Measurements from ENCODE around the gene ERLIN1. TPM values are rescaled to one million over a fixed set of nuclear protein-coding genes. Genes with fewer than 3 reads are reported as not detected.
"Not testable (repeated sequence)": the region's sequence is repeated elsewhere in the genome, so short reads cannot be mapped to it uniquely, and the experiment has no call there.

Gene ERLIN1
- polyA plus RNA-seq, 3 donors = 10.9 to 22.7 (median 11.2) TPM

DNA sequence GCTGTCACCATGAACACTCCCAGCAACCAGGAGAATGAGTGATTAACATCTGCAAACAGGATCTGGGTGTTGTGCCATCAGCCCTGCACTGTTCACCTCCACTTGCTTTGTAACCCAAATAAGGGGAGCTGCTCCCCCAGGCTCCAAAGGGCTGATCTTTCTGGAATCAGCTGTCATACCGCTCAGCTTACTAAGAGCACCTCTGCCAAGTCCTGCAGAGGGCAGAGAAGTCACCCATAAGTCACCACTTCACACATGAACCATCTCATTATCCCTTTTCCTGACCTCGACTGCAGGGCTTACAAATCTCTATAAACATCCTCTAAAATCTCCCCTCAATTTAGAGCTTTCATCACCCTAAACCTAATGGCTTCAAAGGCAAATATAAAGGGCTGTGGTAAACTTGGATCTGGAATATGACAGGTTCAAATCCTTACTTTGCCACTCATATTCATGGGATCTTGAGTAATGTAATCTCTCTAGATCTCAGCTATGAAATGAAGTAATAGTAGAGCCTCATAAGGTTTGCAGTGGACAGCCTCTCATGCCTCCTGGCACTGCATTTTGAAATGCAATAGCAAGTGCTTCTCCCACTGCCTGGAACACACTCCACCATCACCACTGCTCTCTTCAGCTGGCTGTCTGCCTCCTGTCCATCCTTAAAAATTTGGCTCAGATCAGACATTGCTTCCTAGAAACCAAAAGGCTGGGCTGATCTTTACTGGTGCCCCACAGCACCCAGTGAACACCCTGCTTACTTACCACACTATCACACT is 38.8 kb downstream of the ERLIN1 start:
- WGBS, 3 donors = 26 to 36% (median 28%) methylated on average over 2 of the region's 2 CpGs
- no peak overlapping the region for H3K27ac ChIP-seq (ENCODE audit: low read depth, low read length)

DNA sequence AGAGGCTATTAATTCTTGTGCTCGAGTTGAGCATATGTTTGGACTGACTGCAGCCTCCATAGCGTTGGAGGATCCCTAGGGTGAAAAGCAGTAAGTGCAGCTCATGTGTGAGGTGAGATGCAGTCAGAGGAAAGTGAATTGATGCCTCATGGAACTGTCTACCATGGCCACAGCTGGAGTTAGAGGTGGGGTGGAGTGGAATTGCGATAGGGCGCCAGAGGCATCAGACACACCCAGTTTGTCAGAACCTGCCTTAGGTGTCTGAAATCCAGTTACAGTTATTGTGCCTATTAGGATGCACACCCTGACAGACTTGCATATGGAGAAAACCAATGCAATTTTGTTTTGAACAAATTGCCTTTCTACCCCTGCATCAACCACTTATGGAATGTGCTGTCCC is 39.4 kb downstream of the ERLIN1 start:
- H3K27ac ChIP-seq (ENCODE audit: low read depth, low read length) = no peak overlapping the region
- 80 to 87% (median 84%) methylated on average over 4 of the region's 4 CpGs for whole genome bisulfite sequencing, 3 donors

GRCh38 chr10:100143756-100144155 is 42.1 kb downstream of the ERLIN1 start:
- 95 to 97% (median 95%) methylated on average over 9 of the region's 9 CpGs for WGBS, 3 donors
- no peak overlapping the region for H3K27ac ChIP-seq (ENCODE audit: low read depth, low read length)

- WGBS, 3 donors = 38 to 81% (median 77%) methylated on average over 5 of the region's 5 CpGs
Measured at GRCh38 chr10:100141446-100142087, 44.3 kb downstream of the ERLIN1 start.

GRCh38 chr10:100140070-100140469 is 45.8 kb downstream of the ERLIN1 start:
- 84 to 92% (median 90%) methylated on average over 4 of the region's 4 CpGs for WGBS, 3 donors
- H3K27ac ChIP-seq (ENCODE audit: low read depth, low read length) = no peak overlapping the region

More at GRCh38 chr10:100141446-100142087, 44.3 kb downstream of the ERLIN1 start:
- no peak overlapping the region for H3K27ac ChIP-seq (ENCODE audit: low read depth, low read length)

DNA sequence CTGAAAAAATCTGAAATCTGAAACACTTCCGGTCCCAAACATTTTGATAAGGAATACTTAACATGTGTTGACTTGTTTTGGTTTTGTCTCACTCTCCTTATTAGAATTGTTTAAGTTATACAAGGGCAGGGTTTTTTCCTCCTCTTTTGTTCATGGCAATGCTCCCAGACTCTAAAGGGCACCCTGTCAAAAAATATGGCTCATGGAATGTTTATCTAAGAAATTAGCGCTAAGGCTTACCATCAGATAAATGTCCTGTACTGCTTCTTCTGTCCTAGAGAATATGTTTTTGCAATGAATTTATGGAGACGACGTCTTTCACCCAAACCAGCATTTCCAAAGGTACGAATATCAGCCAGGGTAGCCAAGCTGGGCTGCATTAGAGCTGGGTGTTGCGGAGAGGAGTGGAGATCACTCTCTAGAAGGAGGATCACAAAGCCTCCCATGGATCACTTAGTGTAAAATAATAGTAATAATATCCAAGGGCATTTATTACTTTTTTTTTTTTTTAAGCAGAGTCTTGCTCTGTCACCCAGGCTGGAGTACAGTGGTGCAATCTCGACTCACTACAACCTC is 46.8 kb downstream of the ERLIN1 start:
- no peak overlapping the region for H3K27ac ChIP-seq (ENCODE audit: low read depth, low read length)
- WGBS, 3 donors = 73 to 84% (median 75%) methylated on average over 7 of the region's 7 CpGs

- H3K27ac ChIP-seq (ENCODE audit: low read depth, low read length) = no peak overlapping the region
Measured at GRCh38 chr10:100135486-100135885, 50.3 kb downstream of the ERLIN1 start.

- H3K27ac ChIP-seq (ENCODE audit: low read depth, low read length) = no peak overlapping the region
- WGBS, 3 donors = 89 to 93% (median 92%) methylated on average over 1 of the region's 1 CpG
Measured at GRCh38 chr10:100133801-100134200, 52.0 kb downstream of the ERLIN1 start.

DNA sequence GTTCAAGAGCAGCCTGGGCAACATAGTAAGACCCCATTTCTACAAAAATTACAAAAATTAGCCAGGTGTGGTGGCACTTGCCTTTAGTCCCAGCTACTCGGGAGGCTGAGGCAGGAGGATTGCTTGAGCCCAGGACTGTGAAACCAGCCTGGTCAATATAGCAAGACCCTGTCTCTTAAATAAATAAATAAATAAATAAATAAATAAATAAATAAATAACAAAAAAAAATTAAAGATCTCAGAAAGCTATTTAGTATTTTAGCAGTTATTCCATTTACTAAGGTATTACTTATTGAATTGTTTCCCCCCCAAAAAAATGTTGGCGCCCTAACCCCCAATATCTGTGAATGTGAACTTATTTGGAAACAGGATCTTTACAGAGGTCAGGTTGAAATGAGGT is 53.4 kb downstream of the ERLIN1 start:
- 93 to 95% (median 94%) methylated on average over 2 of the region's 2 CpGs for WGBS, 3 donors
- no peak overlapping the region for H3K27ac ChIP-seq (ENCODE audit: low read depth, low read length)

GRCh38 chr10:100131571-100131970 is 54.3 kb downstream of the ERLIN1 start:
- 79 to 83% (median 80%) methylated on average over 3 of the region's 3 CpGs for WGBS, 3 donors

GRCh38 chr10:100130831-100131230 is 55.0 kb downstream of the ERLIN1 start:
- WGBS, 3 donors = 64 to 70% (median 65%) methylated on average over 7 of the region's 7 CpGs
- no peak overlapping the region for H3K27ac ChIP-seq (ENCODE audit: low read depth, low read length)

More at GRCh38 chr10:100131571-100131970, 54.3 kb downstream of the ERLIN1 start:
- H3K27ac ChIP-seq (ENCODE audit: low read depth, low read length) = no peak overlapping the region

- no peak overlapping the region for H3K27ac ChIP-seq (ENCODE audit: low read depth, low read length)
- 57 to 76% (median 60%) methylated on average over 9 of the region's 9 CpGs for WGBS, 3 donors
Measured at GRCh38 chr10:100129424-100129823, 56.4 kb downstream of the ERLIN1 start.

- 68 to 76% (median 72%) methylated on average over 8 of the region's 8 CpGs for WGBS, 3 donors
- H3K27ac ChIP-seq (ENCODE audit: low read depth, low read length) = no peak overlapping the region
Measured at GRCh38 chr10:100128951-100129350, 56.9 kb downstream of the ERLIN1 start.

- not testable (repeated sequence) for H3K27ac ChIP-seq (ENCODE audit: low read depth, low read length)
- WGBS, 3 donors = 76 to 93% (median 83%) methylated on average over 2 of the region's 2 CpGs
Measured at GRCh38 chr10:100125335-100125734, 60.5 kb downstream of the ERLIN1 start.

GRCh38 chr10:100124097-100124496 is 61.7 kb downstream of the ERLIN1 start:
- H3K27ac ChIP-seq (ENCODE audit: low read depth, low read length) = no peak overlapping the region
- 77 to 86% (median 85%) methylated on average over 4 of the region's 4 CpGs for WGBS, 3 donors

- H3K27ac ChIP-seq (ENCODE audit: low read depth, low read length) = no peak overlapping the region
Measured at GRCh38 chr10:100122780-100123179, 63.0 kb downstream of the ERLIN1 start.

DNA sequence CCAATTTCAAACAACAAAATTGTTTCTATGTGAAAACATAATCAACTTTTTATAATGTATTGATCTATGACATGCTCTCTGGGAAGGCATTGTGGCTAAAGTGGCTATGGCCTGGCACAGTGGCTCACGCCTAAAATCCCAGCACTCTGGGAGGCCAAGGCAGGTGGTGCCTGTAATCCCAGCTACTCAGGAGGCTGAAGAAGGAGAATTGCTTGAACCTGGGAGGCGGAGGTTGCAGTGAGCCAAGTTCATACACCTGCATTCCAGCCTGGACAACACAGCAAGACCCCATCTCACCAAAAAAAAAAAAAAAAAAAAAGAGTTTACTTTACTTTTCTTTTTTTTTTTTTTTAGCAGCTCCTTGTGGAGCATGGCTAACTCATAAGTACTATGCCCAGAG is 65.3 kb downstream of the ERLIN1 start:
- WGBS, 3 donors = 80 to 95% (median 93%) methylated on average over 2 of the region's 2 CpGs
- no peak overlapping the region for H3K27ac ChIP-seq (ENCODE audit: low read depth, low read length)

DNA sequence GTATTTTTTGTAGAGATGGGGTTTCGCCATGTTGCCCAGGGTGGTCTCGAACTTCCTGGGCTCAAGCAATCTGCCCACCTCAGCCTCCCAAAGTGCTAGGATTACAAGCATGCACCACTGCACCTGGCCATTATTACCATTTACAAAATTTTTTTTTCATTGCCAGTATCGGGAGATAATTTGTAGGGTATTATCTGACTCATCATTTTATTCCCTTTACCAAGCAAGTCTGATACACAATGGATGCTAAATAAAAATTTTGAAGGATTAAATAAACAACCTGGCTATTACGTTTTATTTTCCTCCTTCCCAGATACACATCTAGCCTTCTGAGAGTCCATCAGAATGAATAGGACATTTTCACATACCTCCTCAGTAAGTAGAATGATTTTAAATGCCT is 66.1 kb downstream of the ERLIN1 start:
- 85 to 91% (median 86%) methylated on average over 4 of the region's 4 CpGs for WGBS, 3 donors

DNA sequence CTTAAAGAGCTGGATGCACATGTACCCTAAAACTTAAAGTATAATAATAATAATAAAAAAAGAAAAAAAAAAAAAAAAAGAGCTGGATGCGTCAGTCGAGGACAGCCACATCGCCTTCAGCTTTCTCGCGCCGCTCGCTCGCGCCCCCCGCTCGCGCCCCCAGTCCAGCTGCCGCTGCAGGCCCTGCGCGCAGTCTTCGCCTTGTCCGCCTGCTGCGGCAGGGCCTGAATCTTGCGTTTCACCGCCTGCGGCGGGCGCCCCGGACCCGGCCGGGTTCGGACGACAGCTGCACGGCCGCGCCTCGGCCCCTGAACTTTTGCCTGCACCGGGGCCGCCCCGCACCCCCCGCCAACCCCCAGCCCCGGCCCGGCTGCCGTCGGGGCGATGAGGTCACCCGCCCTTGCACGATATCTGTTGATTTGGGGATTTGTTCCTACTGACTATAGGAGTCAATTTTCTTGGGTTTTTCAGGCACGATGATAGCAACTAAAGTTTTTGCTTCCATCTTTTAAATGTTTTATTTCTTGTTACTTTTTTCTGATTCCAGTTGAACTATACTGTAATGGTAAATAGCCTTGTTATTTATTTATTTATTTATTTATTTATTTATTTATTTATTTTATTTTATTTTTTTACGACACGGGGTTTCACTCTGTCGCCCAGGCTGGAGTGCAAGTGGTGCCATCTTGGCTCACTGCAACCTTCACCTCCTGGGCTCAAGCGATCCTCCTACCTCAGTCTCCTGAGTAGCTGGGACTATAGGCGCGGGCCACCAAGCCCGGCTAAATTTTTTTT is 70.7 kb downstream of the ERLIN1 start:
- no peak overlapping the region for H3K27ac ChIP-seq (ENCODE audit: low read depth, low read length)
- 21 to 28% (median 24%) methylated on average over 51 of the region's 51 CpGs for WGBS, 3 donors

More for the DNA sequence above, 66.1 kb downstream of the ERLIN1 start:
- no peak overlapping the region for H3K27ac ChIP-seq (ENCODE audit: low read depth, low read length)

All from adipose tissue (tissue), 3 donors.